ENCODE results near the gene IFT57. TPM values are rescaled to one million over a fixed set of nuclear protein-coding genes. Genes with fewer than 3 reads are reported as not detected.

The IFT57 gene
- total and polyA plus RNA-seq, 7 experiments from 2014 or later, result 18.0 to 48.1 (median 27.4) TPM

- Mint-ChIP-seq H3K4me1 (peaks cover 0 to 3% (median 0%) of the 10 kb centered on the region in 7 donors), H3K4me3 (no peak overlapping the region), H3K36me3 (peaks cover 0 to 4% (median 0%) of the 10 kb centered on the region in 5 donors), H3K27ac (no peak overlapping the region), H3K27me3 (peaks cover 0 to 5% (median 0%) of the 10 kb centered on the region in 5 donors), H3K9me3 (peaks cover 0 to 13% (median 0%) of the 10 kb centered on the region in 11 donors)
- POLR2A ChIA-PET, result interaction anchor here (1.0 kb wide), 1 partner anchor 16 kb away, joined by 3 read pairs; no protein-coding TSS in a partner anchor
- Histone ChIP-seq H3K27me3 (ENCODE audit: control insufficient read depth in 2 of 2, insufficient read depth in 2 of 2, low read length in 2 of 2) (no peaks in the 10 kb centered on the region), H3K36me3 (ENCODE audit: control insufficient read depth in 2 of 3, insufficient read depth in 3 of 3, low read length in 3 of 3) (no peaks in the 10 kb centered on the region), H3K27ac (ENCODE audit: low read depth, low read length) (no peak overlapping the region), H3K4me3 (ENCODE audit: low read length) (no peak overlapping the region), H3K9me3 (ENCODE audit: control insufficient read depth in 2 of 3, low read length in 3 of 3) (no peaks in the 10 kb centered on the region), H3K4me1 (ENCODE audit: control insufficient read depth in 2 of 2, insufficient read depth in 2 of 2, low read length in 2 of 2) (no peaks in the 10 kb centered on the region)
- CTCF ChIA-PET, result no interaction called here
- DNase-seq (no peak), ATAC-seq (no peak)
- intact Hi-C loops (cut with micrococcal nuclease), result no loop called here
Observed at GRCh38 chr3:108251265-108251664, 29.0 kb upstream of the IFT57 start.

- ChIA-PET POLR2A (interaction anchor here (1.0 kb wide), 1 partner anchor 16 kb away, joined by 3 read pairs; no protein-coding TSS in a partner anchor), CTCF (interaction anchor here (0.7 kb wide), 1 partner anchor 305 kb away, joined by 3 read pairs; no protein-coding TSS in a partner anchor)
- no peak overlapping the region for H3K4me3 Mint-ChIP-seq
- H3K27ac ChIP-seq (ENCODE audit: low read depth, low read length), result no peak overlapping the region
- H3K36me3 Mint-ChIP-seq, result peaks cover 0 to 4% (median 0%) of the 10 kb centered on the region in 5 donors
- H3K4me3 ChIP-seq (ENCODE audit: low read length), result no peak overlapping the region
- DNase-seq (no peak), ATAC-seq (no peak)
- peaks cover 0 to 14% (median 0%) of the 10 kb centered on the region in 11 donors for H3K9me3 Mint-ChIP-seq
- H3K36me3 ChIP-seq (ENCODE audit: control insufficient read depth in 2 of 3, insufficient read depth in 3 of 3, low read length in 3 of 3), result no peaks in the 10 kb centered on the region
- intact Hi-C loops (cut with micrococcal nuclease), result no loop called here
- H3K4me1 ChIP-seq (ENCODE audit: control insufficient read depth in 2 of 2, insufficient read depth in 2 of 2, low read length in 2 of 2), result no peaks in the 10 kb centered on the region
- peaks cover 0 to 5% (median 0%) of the 10 kb centered on the region in 5 donors for H3K27me3 Mint-ChIP-seq
- no peak overlapping the region for H3K27ac Mint-ChIP-seq
- peaks cover 0 to 5% (median 0%) of the 10 kb centered on the region in 7 donors for H3K4me1 Mint-ChIP-seq
- H3K27me3 ChIP-seq (ENCODE audit: control insufficient read depth in 2 of 2, insufficient read depth in 2 of 2, low read length in 2 of 2), result no peaks in the 10 kb centered on the region
- H3K9me3 ChIP-seq (ENCODE audit: control insufficient read depth in 2 of 3, low read length in 3 of 3), result no peaks in the 10 kb centered on the region
Observed at GRCh38 chr3:108250626-108251025, 28.4 kb upstream of the IFT57 start.

GRCh38 chr3:108243243-108243642, 21.0 kb upstream of the IFT57 start:
- ATAC-seq (no peak), DNase-seq (no peak)
- Mint-ChIP-seq H3K9me3 (peaks cover 0 to 13% (median 0%) of the 10 kb centered on the region in 11 donors), H3K4me3 (no peak overlapping the region), H3K27me3 (no peaks in the 10 kb centered on the region), H3K27ac (no peak overlapping the region), H3K4me1 (peaks cover 0 to 5% (median 0%) of the 10 kb centered on the region in 7 donors), H3K36me3 (peaks cover 0 to 11% (median 0%) of the 10 kb centered on the region in 5 donors)
- H3K4me3 ChIP-seq (ENCODE audit: low read length), result no peak overlapping the region
- intact Hi-C loops (cut with micrococcal nuclease), result no loop called here
- POLR2A ChIA-PET, result no interaction called here
- no peaks in the 10 kb centered on the region for H3K36me3 ChIP-seq (ENCODE audit: control insufficient read depth in 2 of 3, insufficient read depth in 3 of 3, low read length in 3 of 3)
- H3K4me1 ChIP-seq (ENCODE audit: control insufficient read depth in 2 of 2, insufficient read depth in 2 of 2, low read length in 2 of 2), result no peaks in the 10 kb centered on the region
- H3K9me3 ChIP-seq (ENCODE audit: control insufficient read depth in 2 of 3, low read length in 3 of 3), result no peaks in the 10 kb centered on the region
- CTCF ChIA-PET, result no interaction called here
- no peak overlapping the region for H3K27ac ChIP-seq (ENCODE audit: low read depth, low read length)
- H3K27me3 ChIP-seq (ENCODE audit: control insufficient read depth in 2 of 2, insufficient read depth in 2 of 2, low read length in 2 of 2), result no peaks in the 10 kb centered on the region

- no peaks in the 10 kb centered on the region for H3K9me3 ChIP-seq (ENCODE audit: control insufficient read depth in 2 of 3, low read length in 3 of 3)
- H3K27me3 Mint-ChIP-seq, result no peaks in the 10 kb centered on the region
- H3K9me3 Mint-ChIP-seq, result peaks cover 0 to 13% (median 0%) of the 10 kb centered on the region in 11 donors
- H3K4me3 ChIP-seq (ENCODE audit: low read length), result no peak overlapping the region
- no peaks in the 10 kb centered on the region for H3K36me3 ChIP-seq (ENCODE audit: control insufficient read depth in 2 of 3, insufficient read depth in 3 of 3, low read length in 3 of 3)
- peaks cover 0 to 5% (median 0%) of the 10 kb centered on the region in 7 donors for H3K4me1 Mint-ChIP-seq
- H3K27me3 ChIP-seq (ENCODE audit: control insufficient read depth in 2 of 2, insufficient read depth in 2 of 2, low read length in 2 of 2), result no peaks in the 10 kb centered on the region
- no peak overlapping the region for H3K4me3 Mint-ChIP-seq
- H3K36me3 Mint-ChIP-seq, result peaks cover 0 to 11% (median 0%) of the 10 kb centered on the region in 5 donors
- intact Hi-C loops (cut with micrococcal nuclease), result no loop called here
- CTCF ChIA-PET, result no interaction called here
- no peak overlapping the region for H3K27ac ChIP-seq (ENCODE audit: low read depth, low read length)
- no peak overlapping the region for H3K27ac Mint-ChIP-seq
- POLR2A ChIA-PET, result no interaction called here
- DNase-seq, result no peak
- no peaks in the 10 kb centered on the region for H3K4me1 ChIP-seq (ENCODE audit: control insufficient read depth in 2 of 2, insufficient read depth in 2 of 2, low read length in 2 of 2)
- no peak for ATAC-seq
Observed at GRCh38 chr3:108242776-108243175, 20.6 kb upstream of the IFT57 start.

GRCh38 chr3:108241721-108242120, 19.5 kb upstream of the IFT57 start:
- H3K4me1 ChIP-seq (ENCODE audit: control insufficient read depth in 2 of 2, insufficient read depth in 2 of 2, low read length in 2 of 2), result no peaks in the 10 kb centered on the region
- ChIA-PET POLR2A (no interaction called here), CTCF (no interaction called here)
- H3K36me3 ChIP-seq (ENCODE audit: control insufficient read depth in 2 of 3, insufficient read depth in 3 of 3, low read length in 3 of 3), result no peaks in the 10 kb centered on the region
- Mint-ChIP-seq H3K4me3 (no peak overlapping the region), H3K9me3 (peaks cover 0 to 13% (median 0%) of the 10 kb centered on the region in 11 donors), H3K4me1 (peaks cover 0 to 7% (median 0%) of the 10 kb centered on the region in 7 donors), H3K36me3 (peaks cover 0 to 11% (median 4%) of the 10 kb centered on the region in 5 donors), H3K27ac (no peak overlapping the region), H3K27me3 (no peaks in the 10 kb centered on the region)
- no peak overlapping the region for H3K4me3 ChIP-seq (ENCODE audit: low read length)
- intact Hi-C loops (cut with micrococcal nuclease), result no loop called here
- no peaks in the 10 kb centered on the region for H3K9me3 ChIP-seq (ENCODE audit: control insufficient read depth in 2 of 3, low read length in 3 of 3)
- no peaks in the 10 kb centered on the region for H3K27me3 ChIP-seq (ENCODE audit: control insufficient read depth in 2 of 2, insufficient read depth in 2 of 2, low read length in 2 of 2)
- no peak overlapping the region for H3K27ac ChIP-seq (ENCODE audit: low read depth, low read length)
- DNase-seq (no peak), ATAC-seq (no peak)

GRCh38 chr3:108241146-108241545, 18.9 kb upstream of the IFT57 start:
- POLR2A ChIA-PET, result interaction anchor here (0.6 kb wide), 1 partner anchor 29 kb away, joined by 3 read pairs; no protein-coding TSS in a partner anchor
- CTCF ChIA-PET, result no interaction called here
- Histone ChIP-seq H3K27me3 (ENCODE audit: control insufficient read depth in 2 of 2, insufficient read depth in 2 of 2, low read length in 2 of 2) (no peaks in the 10 kb centered on the region), H3K9me3 (ENCODE audit: control insufficient read depth in 2 of 3, low read length in 3 of 3) (no peaks in the 10 kb centered on the region), H3K36me3 (ENCODE audit: control insufficient read depth in 2 of 3, insufficient read depth in 3 of 3, low read length in 3 of 3) (no peaks in the 10 kb centered on the region), H3K4me3 (ENCODE audit: low read length) (no peak overlapping the region), H3K4me1 (ENCODE audit: control insufficient read depth in 2 of 2, insufficient read depth in 2 of 2, low read length in 2 of 2) (no peaks in the 10 kb centered on the region), H3K27ac (ENCODE audit: low read depth, low read length) (no peak overlapping the region)
- no peaks in the 10 kb centered on the region for H3K27me3 Mint-ChIP-seq
- peaks cover 0 to 11% (median 4%) of the 10 kb centered on the region in 5 donors for H3K36me3 Mint-ChIP-seq
- no peak overlapping the region for H3K27ac Mint-ChIP-seq
- peaks cover 0 to 7% (median 0%) of the 10 kb centered on the region in 7 donors for H3K4me1 Mint-ChIP-seq
- H3K9me3 Mint-ChIP-seq, result peaks cover 0 to 13% (median 0%) of the 10 kb centered on the region in 11 donors
- no peak overlapping the region for H3K4me3 Mint-ChIP-seq
- no peak for DNase-seq
- no peak for ATAC-seq
- intact Hi-C loops (cut with micrococcal nuclease), result no loop called here

- Mint-ChIP-seq H3K4me1 (peaks cover 0 to 7% (median 0%) of the 10 kb centered on the region in 7 donors), H3K27me3 (no peaks in the 10 kb centered on the region), H3K9me3 (peaks cover 0 to 3% (median 0%) of the 10 kb centered on the region in 11 donors), H3K27ac (no peak overlapping the region), H3K36me3 (peaks cover 0 to 5% (median 2%) of the 10 kb centered on the region in 5 donors), H3K4me3 (no peak overlapping the region)
- H3K9me3 ChIP-seq (ENCODE audit: control insufficient read depth in 2 of 3, low read length in 3 of 3), result no peaks in the 10 kb centered on the region
- no peak for ATAC-seq
- no peaks in the 10 kb centered on the region for H3K4me1 ChIP-seq (ENCODE audit: control insufficient read depth in 2 of 2, insufficient read depth in 2 of 2, low read length in 2 of 2)
- DNase-seq, result no peak
- H3K27me3 ChIP-seq (ENCODE audit: control insufficient read depth in 2 of 2, insufficient read depth in 2 of 2, low read length in 2 of 2), result no peaks in the 10 kb centered on the region
- no peaks in the 10 kb centered on the region for H3K36me3 ChIP-seq (ENCODE audit: control insufficient read depth in 2 of 3, insufficient read depth in 3 of 3, low read length in 3 of 3)
- ChIA-PET POLR2A (interaction anchor here (1.0 to 1.3 kb wide), 2 partner anchors 16 to 113 kb away, joined by 3 read pairs; partner anchors contain the start of gene IFT57), CTCF (interaction anchor here (0.6 to 1.4 kb wide), 2 partner anchors 15 to 190 kb away, joined by 3 to 4 read pairs; no protein-coding TSS in a partner anchor)
- intact Hi-C loops (cut with micrococcal nuclease), result no loop called here
- no peak overlapping the region for H3K4me3 ChIP-seq (ENCODE audit: low read length)
- H3K27ac ChIP-seq (ENCODE audit: low read depth, low read length), result no peak overlapping the region
Observed at GRCh38 chr3:108239082-108239481, 16.9 kb upstream of the IFT57 start.

Measured in naive thymus-derived CD4-positive, alpha-beta T cell (primary cell).